Activated T-cell treated with anti-CD3 and anti-CD28 coated beads, Interleukin-2, amount 50 U/mL, for 4 hours (primary cell): ENCODE results near the gene CPE. TPM values are rescaled to one million over a fixed set of nuclear protein-coding genes. Genes with fewer than 3 reads are reported as not detected.

Experiments used
- ATAC-seq, 2 donors: fragments of 200-7000 bp; cut with Tn5 transposase; one replicate each; pipeline ENCODE4 v1.10.0; 2021
- DNase-seq: peaks from one replicate; pipeline ENCODE4 v3.0.0-alpha.2; 2020
- H3K27me3 Mint-ChIP-seq: one replicate; pipeline ENCODE4 v1.8.0; 2021; ENCODE audit warnings: low read depth, mixed read lengths
- H3K36me3 Mint-ChIP-seq: one replicate; pipeline ENCODE4 v1.8.0; 2022; ENCODE audit warnings: mixed read lengths; ENCODE audit not compliant: insufficient read depth
- H3K4me1 Mint-ChIP-seq: one replicate; pipeline ENCODE4 v1.8.0; 2021; ENCODE audit warnings: low read depth, mixed read lengths
- H3K4me3 Mint-ChIP-seq: one replicate; pipeline ENCODE4 v1.8.0; 2021; ENCODE audit warnings: mild to moderate bottlenecking, moderate library complexity, mixed read lengths
- H3K9me3 Mint-ChIP-seq: one replicate; pipeline ENCODE4 v1.8.0; 2021; ENCODE audit warnings: mixed read lengths
- total RNA-seq, 3 donors: library from RNA; stranded (reverse); gene quantifications; one replicate each; pipeline ENCODE4 v1.2.1, GENCODE V29; 2021

The CPE gene
- total RNA-seq, 3 donors from 2014 or later = 0.40 TPM; not detected in 2

DNA sequence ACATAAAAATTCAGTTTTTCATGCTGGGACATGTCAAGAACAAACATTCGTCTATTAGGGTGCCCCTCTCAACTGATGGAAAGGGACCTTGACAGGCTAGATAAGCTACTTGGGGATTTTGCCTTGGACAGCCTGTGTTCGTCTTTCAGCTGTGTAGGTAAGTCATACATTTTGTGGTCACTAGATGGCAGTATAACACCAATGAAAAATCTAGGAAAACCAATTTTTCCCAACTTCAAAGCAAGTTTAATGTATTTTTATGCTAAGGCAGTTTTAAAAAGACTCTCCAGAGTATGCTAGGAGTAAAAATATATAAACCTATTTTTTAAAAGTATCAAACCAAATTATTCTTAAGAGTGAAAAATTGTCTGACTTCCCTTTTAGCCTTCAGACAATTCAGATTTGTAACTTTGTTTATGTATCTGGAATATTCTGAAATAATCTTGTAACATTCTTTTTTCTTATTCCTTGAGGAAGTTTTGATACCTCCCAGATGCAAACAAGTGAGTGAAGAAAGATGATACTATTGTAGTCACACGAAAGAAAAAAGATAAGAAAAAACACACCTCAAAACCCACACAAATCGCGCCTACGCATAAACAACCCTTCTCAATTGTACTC is 158.3 kb downstream of the CPE start:
- no peaks in the 10 kb centered on the region for H3K4me1 Mint-ChIP-seq
- DNase-seq = no peak
- no peak overlapping the region for H3K4me3 Mint-ChIP-seq
- no peaks in the 10 kb centered on the region for H3K27me3 Mint-ChIP-seq
- H3K36me3 Mint-ChIP-seq = no peaks in the 10 kb centered on the region
- ATAC-seq = no peak
- H3K9me3 Mint-ChIP-seq = no peaks in the 10 kb centered on the region

DNA sequence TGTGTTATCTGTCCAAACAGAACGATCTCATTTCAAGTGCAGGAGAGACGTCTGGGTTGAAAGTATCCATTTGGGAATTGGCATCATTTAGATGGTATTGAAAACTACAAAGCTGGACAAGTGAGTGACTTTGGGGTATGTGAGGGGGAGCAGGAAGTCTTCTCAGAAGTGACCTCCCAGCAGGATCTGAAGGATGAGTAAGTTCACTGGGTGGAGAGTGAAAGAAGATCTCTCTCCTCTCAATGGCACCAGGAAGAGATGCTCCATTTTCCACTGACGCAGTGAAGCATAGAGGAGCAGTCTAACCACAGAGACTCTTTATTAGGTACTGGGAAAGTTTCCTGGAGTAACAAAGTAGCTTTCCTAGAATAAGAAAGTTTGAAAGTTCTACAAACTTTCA is 161.0 kb downstream of the CPE start:
- H3K4me3 Mint-ChIP-seq = no peak overlapping the region
- H3K27me3 Mint-ChIP-seq = peaks cover 5% of the 10 kb centered on the region
- ATAC-seq (no peak), DNase-seq (no peak)
- H3K9me3 Mint-ChIP-seq = no peaks in the 10 kb centered on the region
- H3K4me1 Mint-ChIP-seq = no peaks in the 10 kb centered on the region
- H3K36me3 Mint-ChIP-seq = no peaks in the 10 kb centered on the region

- Mint-ChIP-seq H3K4me3 (no peak overlapping the region), H3K4me1 (no peaks in the 10 kb centered on the region), H3K27me3 (peaks cover 5% of the 10 kb centered on the region), H3K9me3 (no peaks in the 10 kb centered on the region), H3K36me3 (no peaks in the 10 kb centered on the region)
- no peak for ATAC-seq
- no peak for DNase-seq
Measured at GRCh38 chr4:165540206-165540830, 161.5 kb downstream of the CPE start.

DNA sequence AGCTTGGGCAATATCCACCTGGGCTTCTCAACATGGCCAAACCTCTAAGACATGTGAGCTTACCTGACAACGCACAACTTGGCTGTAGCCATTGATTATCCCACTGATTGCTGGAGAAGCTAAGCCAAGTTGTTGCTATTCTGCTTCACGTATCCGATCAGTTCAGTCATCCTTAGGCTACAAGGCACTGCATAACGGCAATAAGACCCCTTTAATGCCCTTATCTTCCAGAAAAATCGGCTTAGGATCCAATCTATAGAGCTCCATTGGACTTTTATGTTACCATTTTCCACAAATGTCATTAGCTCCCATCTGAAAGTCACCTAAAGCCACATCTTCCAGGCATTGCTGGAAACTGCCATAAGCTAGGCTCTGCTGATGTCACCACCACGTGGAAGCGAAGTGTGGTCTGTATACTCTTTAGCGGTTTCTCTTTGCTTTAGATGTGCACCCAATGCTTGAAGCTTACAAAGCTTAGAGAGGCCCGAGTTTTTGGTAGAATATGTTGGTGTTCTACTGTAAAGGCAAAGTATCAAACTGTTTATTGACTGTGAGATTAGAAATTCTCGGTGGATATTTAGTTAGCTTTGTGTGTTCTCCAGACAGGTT is 163.1 kb downstream of the CPE start:
- no peaks in the 10 kb centered on the region for H3K36me3 Mint-ChIP-seq
- DNase-seq = no peak
- H3K4me1 Mint-ChIP-seq = peaks cover 2% of the 10 kb centered on the region
- H3K9me3 Mint-ChIP-seq = no peaks in the 10 kb centered on the region
- no peak for ATAC-seq
- peaks cover 5% of the 10 kb centered on the region for H3K27me3 Mint-ChIP-seq
- no peak overlapping the region for H3K4me3 Mint-ChIP-seq

DNA sequence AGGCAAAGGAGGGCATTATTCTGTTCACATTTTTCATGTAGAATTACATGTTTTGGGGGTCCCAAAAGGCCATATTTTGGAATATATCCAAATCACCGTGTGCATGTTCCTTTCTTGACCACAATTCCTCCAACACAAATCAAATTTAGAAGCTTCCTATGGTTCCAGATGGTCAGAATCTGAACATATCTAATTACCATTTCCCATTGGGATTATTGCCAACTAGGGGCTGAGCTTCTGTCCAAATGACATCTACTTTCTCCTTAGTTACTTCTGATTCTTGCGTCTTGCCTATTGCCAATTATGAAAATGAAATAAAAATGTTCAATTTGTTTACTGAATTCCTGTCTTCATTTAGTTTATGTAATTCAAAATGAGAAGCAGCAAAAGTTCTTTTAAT is 163.7 kb downstream of the CPE start:
- Mint-ChIP-seq H3K36me3 (no peaks in the 10 kb centered on the region), H3K27me3 (peaks cover 5% of the 10 kb centered on the region), H3K4me1 (peaks cover 4% of the 10 kb centered on the region), H3K9me3 (no peaks in the 10 kb centered on the region), H3K4me3 (no peak overlapping the region)
- ATAC-seq (no peak), DNase-seq (no peak)

Other genes with a start within 250 kb of the CPE start
- 10 to 100 TPM; 13.8 to 19.3 (median 16.7) TPM for gene KLHL2, start 171.4 kb upstream of the CPE start, total RNA-seq
- 10 to 100 TPM; 17.7 to 26.3 (median 24.0) TPM for gene MSMO1, start 51.3 kb upstream of the CPE start, total RNA-seq